H9 (cell line): ENCODE measurements around the gene EIF4E. TPM values are rescaled to one million over a fixed set of nuclear protein-coding genes. Genes with fewer than 3 reads are reported as not detected.
"Not testable (repeated sequence)": the region's sequence is repeated elsewhere in the genome, so short reads cannot be mapped to it uniquely, and the experiment has no call there.

Source experiments
- DNase-seq: peaks from one replicate; pipeline ENCODE4 v3.0.0-alpha.2; 2017
- H2AFZ ChIP-seq: one replicate; pipeline ENCODE4 v1.6.1; 2013; ENCODE audit warnings: mild to moderate bottlenecking, low read length, control low read depth, moderate library complexity
- H2AK5ac ChIP-seq: 2 replicates; pipeline ENCODE4 v1.6.1; 2013; ENCODE audit warnings: low read length, control low read depth, mixed read lengths; ENCODE audit not compliant: insufficient read length
- H2BK120ac ChIP-seq: one replicate; pipeline ENCODE4 v1.6.1; 2013; ENCODE audit warnings: low read depth, mild to moderate bottlenecking, low read length, control low read depth, inconsistent platforms; ENCODE audit not compliant: poor library complexity, severe bottlenecking
- H2BK12ac ChIP-seq: 2 replicates; pipeline ENCODE4 v1.6.1; 2013; ENCODE audit warnings: low read length, control low read depth, mixed read lengths, low read depth; ENCODE audit not compliant: insufficient read length
- H2BK15ac ChIP-seq: 2 replicates; pipeline ENCODE4 v1.6.1; 2013; ENCODE audit warnings: low read depth, low read length, control low read depth
- H2BK20ac ChIP-seq: one replicate; pipeline ENCODE4 v1.6.1; 2013; ENCODE audit warnings: low read depth, mild to moderate bottlenecking, low read length, control low read depth, inconsistent platforms; ENCODE audit not compliant: poor library complexity, severe bottlenecking
- H2BK5ac ChIP-seq: 2 replicates; pipeline ENCODE4 v1.6.1; 2013; ENCODE audit warnings: low read length, control low read depth, mixed read lengths; ENCODE audit not compliant: insufficient read length
- H3K14ac ChIP-seq: 2 replicates; pipeline ENCODE4 v1.6.1; 2013; ENCODE audit warnings: low read length, control low read depth; ENCODE audit not compliant: insufficient read depth
- H3K18ac ChIP-seq: 2 replicates; pipeline ENCODE4 v1.6.1; 2013; ENCODE audit warnings: low read depth, mild to moderate bottlenecking, mixed read lengths, low read length, control low read depth; ENCODE audit not compliant: insufficient read length
- H3K23ac ChIP-seq: 2 replicates; pipeline ENCODE4 v1.6.1; 2013; ENCODE audit warnings: low read length, control low read depth, mixed read lengths, low read depth; ENCODE audit not compliant: insufficient read length
- H3K23me2 ChIP-seq: 2 replicates; pipeline ENCODE4 v1.6.1; 2013; ENCODE audit warnings: low read depth, mild to moderate bottlenecking, mixed read lengths, low read length, control low read depth; ENCODE audit not compliant: insufficient read length, poor library complexity, severe bottlenecking
- H3K27ac ChIP-seq: 2 replicates; pipeline ENCODE4 v1.5.1; 2013; ENCODE audit warnings: low read length, control low read depth, mixed read lengths, low read depth; ENCODE audit not compliant: insufficient read length
- H3K27me3 ChIP-seq: 2 replicates; pipeline ENCODE4 v1.6.1; 2013; ENCODE audit warnings: low read length, control low read depth, inconsistent platforms; ENCODE audit not compliant: insufficient read depth
- H3K4ac ChIP-seq: 2 replicates; pipeline ENCODE4 v1.6.1; 2013; ENCODE audit warnings: low read depth, mild to moderate bottlenecking, control low read depth, inconsistent platforms, low read length, moderate library complexity
- H3K4me1 ChIP-seq: 2 replicates; pipeline ENCODE4 v1.6.1; 2013; ENCODE audit warnings: low read length, control low read depth, inconsistent platforms; ENCODE audit not compliant: insufficient read depth
- H3K4me2 ChIP-seq: 2 replicates; pipeline ENCODE4 v1.6.1; 2013; ENCODE audit warnings: low read length, control low read depth, mixed read lengths; ENCODE audit not compliant: insufficient read length, insufficient read depth
- H3K56ac ChIP-seq: 2 replicates; pipeline ENCODE4 v1.6.1; 2013; ENCODE audit warnings: low read depth, mild to moderate bottlenecking, mixed read lengths, low read length, control low read depth; ENCODE audit not compliant: insufficient read length
- H3K79me1 ChIP-seq: 2 replicates; pipeline ENCODE4 v1.6.1; 2013; ENCODE audit warnings: low read depth, mild to moderate bottlenecking, moderate library complexity, low read length, control low read depth, inconsistent platforms; ENCODE audit not compliant: insufficient read depth, poor library complexity, severe bottlenecking
- H3K79me2 ChIP-seq: 2 replicates; pipeline ENCODE4 v1.6.1; 2013; ENCODE audit warnings: low read length, control low read depth, inconsistent platforms; ENCODE audit not compliant: insufficient read depth
- H3K9ac ChIP-seq: 2 replicates; pipeline ENCODE4 v1.6.1; 2013; ENCODE audit warnings: low read length, control low read depth, mixed read lengths; ENCODE audit not compliant: insufficient read length; ENCODE audit errors: extremely low read depth
- H3K9me3 ChIP-seq: one replicate; pipeline ENCODE4 v1.6.1; 2013; ENCODE audit warnings: low read depth, low read length, inconsistent platforms; ENCODE audit not compliant: control insufficient read depth
- H3T11ph ChIP-seq: one replicate; pipeline ENCODE4 v1.6.1; 2013; ENCODE audit warnings: mild to moderate bottlenecking, low read length, control low read depth, inconsistent platforms
- H4K20me1 ChIP-seq: one replicate; pipeline ENCODE4 v1.6.1; 2013; ENCODE audit not compliant: control insufficient read depth, insufficient read length, insufficient read depth
- H4K5ac ChIP-seq: 2 replicates; pipeline ENCODE4 v1.6.1; 2013; ENCODE audit warnings: low read depth, mild to moderate bottlenecking, mixed read lengths, low read length, control low read depth; ENCODE audit not compliant: insufficient read length
- H4K8ac ChIP-seq: replicated peaks from 2 replicates; pipeline ENCODE4 v1.6.1; 2013; ENCODE audit warnings: low read length, control low read depth, mixed read lengths, low read depth; ENCODE audit not compliant: insufficient read length
- H4K91ac ChIP-seq: 2 replicates; pipeline ENCODE4 v1.6.1; 2013; ENCODE audit warnings: low read depth, mild to moderate bottlenecking, moderate library complexity, mixed read lengths, low read length, control low read depth; ENCODE audit not compliant: insufficient read length
- H3K27ac Mint-ChIP-seq, 3 experiments: 2 replicates in 2 of 3; 3 replicates in 1 of 3; pipeline ENCODE4 v1.8.0; 2020 to 2021; ENCODE audit warnings: mixed read lengths in 3 of 3, mild to moderate bottlenecking in 1 of 3, moderate library complexity in 1 of 3
- H3K27me3 Mint-ChIP-seq: 2 replicates; pipeline ENCODE4 v1.8.0; 2021; ENCODE audit warnings: low read depth, mild to moderate bottlenecking, moderate library complexity, mixed read lengths
- H3K36me3 Mint-ChIP-seq, 3 experiments: 2 replicates in 2 of 3; 3 replicates in 1 of 3; pipeline ENCODE4 v1.8.0; 2020 to 2021; ENCODE audit warnings: low read depth in 3 of 3, mixed read lengths in 3 of 3; ENCODE audit not compliant: insufficient read depth in 1 of 3
- H3K4me1 Mint-ChIP-seq, 2 experiments: 2 replicates each; pipeline ENCODE4 v1.8.0; 2020; ENCODE audit warnings: mixed read lengths in 2 of 2
- H3K4me3 Mint-ChIP-seq, 2 experiments: 2 replicates in 1 of 2; 3 replicates in 1 of 2; pipeline ENCODE4 v1.8.0; 2020 to 2021; ENCODE audit warnings: mild to moderate bottlenecking in 2 of 2, mixed read lengths in 2 of 2, moderate library complexity in 1 of 2
- H3K9me3 Mint-ChIP-seq, 2 experiments: 2 replicates in 1 of 2; 3 replicates in 1 of 2; pipeline ENCODE4 v1.8.0; 2020; ENCODE audit warnings: mild to moderate bottlenecking in 2 of 2, mixed read lengths in 2 of 2, moderate library complexity in 1 of 2
- CTCF ChIP-seq: fragments of 200-600 bp; sonication (generic); conservative IDR thresholded peaks from 3 replicates; pipeline ENCODE4 v1.8.0; 2021; ENCODE audit warnings: antibody characterized with exemption, mild to moderate bottlenecking
- WGBS: extraction: QIAGEN DNeasy Blood & Tissue Kit; methylation state at CpG from one replicate; pipeline ENCODE4 v1.1.7; 2013; ENCODE audit warnings: missing lambda C conversion rate, low lambda C conversion rate, mixed read lengths; ENCODE audit not compliant: insufficient read length; ENCODE audit errors: extremely low coverage; 5-methylcytosine and 5-hydroxymethylcytosine counted together
- total RNA-seq: library from RNA; stranded (reverse); gene quantifications from 2 replicates; pipeline ENCODE4 v1.2.1, GENCODE V29; 2021

Gene EIF4E
- total RNA-seq, 1 experiment from 2014 or later, result 163 TPM

- Histone ChIP-seq H3K14ac (no peak overlapping the region), H2AFZ (no peak overlapping the region), H3K23ac (no peak overlapping the region), H4K91ac (no peak overlapping the region), H4K20me1 (no peaks in the 10 kb centered on the region), H3K79me2 (no peaks in the 10 kb centered on the region), H3K4ac (no peak overlapping the region), H3T11ph (no peak overlapping the region), H3K23me2 (no peaks in the 10 kb centered on the region), H2BK20ac (no peak overlapping the region), H3K4me2 (no peak overlapping the region), H2AK5ac (no peak overlapping the region), H3K79me1 (no peaks in the 10 kb centered on the region), H3K27me3 (no peaks in the 10 kb centered on the region), H2BK15ac (no peak overlapping the region), H4K8ac (no peak overlapping the region), H2BK5ac (no peak overlapping the region), H3K56ac (no peak overlapping the region), H3K4me1 (no peaks in the 10 kb centered on the region), H3K9ac (no peak overlapping the region), H2BK12ac (no peak overlapping the region), H2BK120ac (no peak overlapping the region), H4K5ac (no peak overlapping the region), H3K27ac (no peak overlapping the region), H3K18ac (no peak overlapping the region), H3K9me3 (no peaks in the 10 kb centered on the region)
- Mint-ChIP-seq H3K27me3 (no peaks in the 10 kb centered on the region), H3K4me1 (no peaks in the 10 kb centered on the region), H3K9me3 (no peaks in the 10 kb centered on the region), H3K27ac (no peak overlapping the region), H3K4me3 (no peak overlapping the region), H3K36me3 (peaks cover 0 to 3% (median 3%) of the 10 kb centered on the region in 3 experiments; a peak in 2 of 7 replicates)
- no CpG with 5 or more reads among the region's 2 CpGs for WGBS
- DNase-seq, result no peak
- no peak for TF ChIP-seq CTCF
These were observed 55.9 kb downstream of the EIF4E start for GRCh38 chr4:98873059-98873458.

- H2BK20ac ChIP-seq, H3K23ac ChIP-seq, H3K9me3 Mint-ChIP-seq, H3K27ac ChIP-seq, H4K20me1 ChIP-seq, H3K4me1 Mint-ChIP-seq, DNase-seq, H2BK120ac ChIP-seq, H3K79me1 ChIP-seq, H3T11ph ChIP-seq, H2BK12ac ChIP-seq, H3K56ac ChIP-seq, H3K27ac Mint-ChIP-seq, H3K18ac ChIP-seq, H3K23me2 ChIP-seq, H2BK15ac ChIP-seq, H4K91ac ChIP-seq, H2BK5ac ChIP-seq, H3K27me3 ChIP-seq, H3K14ac ChIP-seq, H3K27me3 Mint-ChIP-seq, H3K9me3 ChIP-seq, H3K4me3 Mint-ChIP-seq, H3K36me3 Mint-ChIP-seq, H3K9ac ChIP-seq, H3K4me2 ChIP-seq, H2AFZ ChIP-seq, H3K4ac ChIP-seq, H4K8ac ChIP-seq, H3K4me1 ChIP-seq, H4K5ac ChIP-seq, H3K79me2 ChIP-seq, H2AK5ac ChIP-seq: not testable (repeated sequence)
- no CpG with 5 or more reads among the region's 3 CpGs for WGBS
These were observed 56.6 kb downstream of the EIF4E start for GRCh38 chr4:98872120-98872906.
